22Rv1 (cell line): ENCODE data around the gene RAB34.

Source experiments
- H3K27ac ChIP-seq: fragments of 450-650 bp; 2 replicates; pipeline ENCODE4 v1.5.1; 2017
- ZFX ChIP-seq: fragments of 450-650 bp; IDR thresholded peaks from 2 replicates; pipeline ENCODE4 v1.6.1; 2017; ENCODE audit warnings: antibody characterized with exemption, borderline replicate concordance
- TF ChIP-seq, protein P1 (sequence below): fragments of 450-650 bp; IDR thresholded peaks from 2 replicates; pipeline ENCODE4 v1.5.1; 2017; ENCODE audit warnings: mild to moderate bottlenecking

The RAB34 gene

DNA sequence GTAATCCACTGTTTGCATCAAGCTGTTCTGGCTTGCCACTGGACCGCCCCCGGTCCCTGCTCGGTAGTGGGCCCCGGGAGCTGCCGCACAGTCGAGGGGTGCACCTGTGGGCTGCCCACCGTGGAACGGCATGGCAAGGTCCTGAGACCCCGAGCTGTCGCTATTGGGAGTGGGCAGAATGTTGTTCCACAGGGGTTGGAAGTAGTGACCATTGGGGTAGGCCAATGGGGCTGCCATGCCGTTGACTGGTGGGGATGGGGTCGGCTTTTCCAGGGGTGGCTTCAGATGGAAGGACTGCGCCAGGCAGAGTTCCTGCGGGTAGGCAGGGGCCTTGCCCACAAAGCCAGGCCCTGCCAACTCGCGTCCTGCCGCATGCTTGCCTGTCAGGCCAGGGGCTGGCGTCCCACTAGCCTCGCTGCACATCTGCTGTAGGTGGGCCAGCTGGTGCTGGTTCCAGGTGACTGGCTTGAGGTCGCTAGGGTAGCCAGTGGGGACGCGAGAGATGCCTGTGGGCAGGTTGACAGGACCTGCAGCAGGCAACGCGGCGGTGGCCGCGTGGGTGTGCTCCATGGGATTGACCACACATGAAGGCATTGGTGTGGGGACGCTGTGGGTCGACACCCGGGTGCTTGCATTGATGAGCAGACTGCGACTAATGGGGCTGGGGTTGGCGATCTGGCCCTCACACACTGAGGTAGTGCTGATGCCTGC, 40.9 kb upstream of the RAB34 start:
- TF ChIP-seq, protein P1, sequence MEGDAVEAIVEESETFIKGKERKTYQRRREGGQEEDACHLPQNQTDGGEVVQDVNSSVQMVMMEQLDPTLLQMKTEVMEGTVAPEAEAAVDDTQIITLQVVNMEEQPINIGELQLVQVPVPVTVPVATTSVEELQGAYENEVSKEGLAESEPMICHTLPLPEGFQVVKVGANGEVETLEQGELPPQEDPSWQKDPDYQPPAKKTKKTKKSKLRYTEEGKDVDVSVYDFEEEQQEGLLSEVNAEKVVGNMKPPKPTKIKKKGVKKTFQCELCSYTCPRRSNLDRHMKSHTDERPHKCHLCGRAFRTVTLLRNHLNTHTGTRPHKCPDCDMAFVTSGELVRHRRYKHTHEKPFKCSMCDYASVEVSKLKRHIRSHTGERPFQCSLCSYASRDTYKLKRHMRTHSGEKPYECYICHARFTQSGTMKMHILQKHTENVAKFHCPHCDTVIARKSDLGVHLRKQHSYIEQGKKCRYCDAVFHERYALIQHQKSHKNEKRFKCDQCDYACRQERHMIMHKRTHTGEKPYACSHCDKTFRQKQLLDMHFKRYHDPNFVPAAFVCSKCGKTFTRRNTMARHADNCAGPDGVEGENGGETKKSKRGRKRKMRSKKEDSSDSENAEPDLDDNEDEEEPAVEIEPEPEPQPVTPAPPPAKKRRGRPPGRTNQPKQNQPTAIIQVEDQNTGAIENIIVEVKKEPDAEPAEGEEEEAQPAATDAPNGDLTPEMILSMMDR, result no peak
- TF ChIP-seq ZFX, result no peak

DNA sequence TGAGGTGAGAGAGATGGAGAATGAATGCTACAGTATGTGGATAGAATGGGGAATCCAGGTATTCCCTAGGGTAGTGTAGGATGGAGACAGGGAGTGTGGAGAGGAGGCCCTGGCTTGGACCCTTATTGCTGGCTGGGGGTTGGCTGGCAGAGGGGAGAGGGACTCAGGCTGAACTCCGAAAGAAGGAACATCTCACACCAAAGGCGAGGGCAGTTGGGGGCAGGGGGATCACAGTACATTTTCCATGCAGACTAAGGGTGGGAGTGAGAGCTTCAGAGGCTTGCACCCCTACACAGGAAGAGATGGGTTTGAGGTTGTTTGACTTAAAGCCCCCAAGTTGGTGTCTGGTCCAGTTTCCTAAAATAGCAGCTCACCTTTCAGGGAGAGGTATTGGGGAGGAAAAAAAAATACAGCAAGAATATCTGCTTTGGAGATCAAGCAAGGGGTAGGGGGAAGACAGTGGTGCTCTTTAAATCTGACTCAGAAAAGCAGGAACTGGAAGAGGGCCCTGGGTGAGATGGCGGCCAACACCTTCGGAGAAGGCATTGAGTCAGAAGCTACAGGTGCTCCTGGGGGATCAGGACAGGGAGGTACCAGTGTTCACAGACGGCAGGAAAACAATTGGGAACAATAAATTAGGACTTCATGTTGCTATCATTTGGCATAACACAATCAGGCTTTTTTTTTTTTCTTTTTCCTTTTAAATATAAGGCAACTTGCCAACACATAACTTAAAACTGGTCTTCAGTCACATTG, 38.6 kb upstream of the RAB34 start:
- peak overlapping the region; percentile 48 for H3K27ac ChIP-seq
- TF ChIP-seq, protein P1, result no peak
- no peak for TF ChIP-seq ZFX

More for the DNA sequence above, 40.9 kb upstream of the RAB34 start:
- peak overlapping the region; percentile 48 for H3K27ac ChIP-seq

DNA sequence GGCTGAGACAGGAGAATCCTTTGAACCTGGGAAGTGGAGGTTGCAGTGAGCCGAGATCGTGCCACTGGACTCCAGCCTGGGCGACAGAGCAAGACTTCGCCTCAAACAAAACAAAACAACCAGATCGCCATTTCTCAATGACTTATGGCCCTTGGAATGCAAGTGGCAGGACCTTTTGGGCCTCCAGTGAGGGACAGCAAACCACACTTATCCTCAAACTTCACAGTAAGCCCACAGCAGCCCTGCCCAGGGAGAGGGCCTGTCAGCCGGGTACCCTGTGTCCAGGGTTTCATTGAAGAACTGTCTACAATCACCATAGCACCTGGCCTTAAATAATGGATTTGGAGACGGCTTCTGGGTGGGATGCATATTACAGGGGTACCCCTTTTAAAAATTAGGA, 37.8 kb upstream of the RAB34 start:
- no peak for TF ChIP-seq ZFX
- TF ChIP-seq, protein P1, result no peak
- peak overlapping the region; percentile 48 for H3K27ac ChIP-seq

DNA sequence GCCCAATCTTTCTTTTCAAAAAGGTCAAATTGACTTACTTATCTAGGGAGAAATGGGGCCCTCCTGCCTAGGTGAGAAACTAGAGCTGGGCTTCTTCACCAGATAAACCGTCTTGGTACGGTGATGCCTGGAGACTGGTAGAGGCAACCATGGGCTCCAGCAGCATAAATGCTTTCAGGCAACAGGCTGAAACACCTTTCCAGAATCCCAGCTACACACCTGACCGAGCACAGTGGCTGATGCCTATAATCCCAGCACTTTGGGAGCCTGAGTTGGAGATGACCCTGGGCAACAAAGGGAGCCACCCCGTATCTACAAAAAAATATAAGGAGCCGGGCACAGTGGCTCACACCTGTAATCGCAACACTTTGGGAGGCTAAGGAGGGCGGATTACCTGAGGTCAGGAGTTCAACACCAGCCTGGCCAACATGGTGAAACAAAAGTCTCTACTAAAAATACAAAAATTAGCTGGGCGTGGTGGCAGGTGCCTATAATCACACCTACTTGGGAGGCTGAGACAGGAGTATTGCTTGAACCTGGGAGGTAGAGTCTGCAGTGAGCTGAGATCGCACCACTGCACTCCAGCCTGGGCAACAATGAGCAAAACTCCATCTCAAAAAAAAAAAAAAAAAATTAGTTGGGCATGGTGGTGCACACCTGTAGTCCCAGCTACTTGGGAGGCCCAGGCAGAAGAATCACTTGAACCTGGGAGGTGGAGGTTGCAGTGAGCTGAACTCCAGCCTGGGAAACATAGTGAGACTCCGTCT, 34.1 kb upstream of the RAB34 start:
- TF ChIP-seq, protein P1, result no peak
- no peak for TF ChIP-seq ZFX
- H3K27ac ChIP-seq, result peak overlapping the region; percentile 96

DNA sequence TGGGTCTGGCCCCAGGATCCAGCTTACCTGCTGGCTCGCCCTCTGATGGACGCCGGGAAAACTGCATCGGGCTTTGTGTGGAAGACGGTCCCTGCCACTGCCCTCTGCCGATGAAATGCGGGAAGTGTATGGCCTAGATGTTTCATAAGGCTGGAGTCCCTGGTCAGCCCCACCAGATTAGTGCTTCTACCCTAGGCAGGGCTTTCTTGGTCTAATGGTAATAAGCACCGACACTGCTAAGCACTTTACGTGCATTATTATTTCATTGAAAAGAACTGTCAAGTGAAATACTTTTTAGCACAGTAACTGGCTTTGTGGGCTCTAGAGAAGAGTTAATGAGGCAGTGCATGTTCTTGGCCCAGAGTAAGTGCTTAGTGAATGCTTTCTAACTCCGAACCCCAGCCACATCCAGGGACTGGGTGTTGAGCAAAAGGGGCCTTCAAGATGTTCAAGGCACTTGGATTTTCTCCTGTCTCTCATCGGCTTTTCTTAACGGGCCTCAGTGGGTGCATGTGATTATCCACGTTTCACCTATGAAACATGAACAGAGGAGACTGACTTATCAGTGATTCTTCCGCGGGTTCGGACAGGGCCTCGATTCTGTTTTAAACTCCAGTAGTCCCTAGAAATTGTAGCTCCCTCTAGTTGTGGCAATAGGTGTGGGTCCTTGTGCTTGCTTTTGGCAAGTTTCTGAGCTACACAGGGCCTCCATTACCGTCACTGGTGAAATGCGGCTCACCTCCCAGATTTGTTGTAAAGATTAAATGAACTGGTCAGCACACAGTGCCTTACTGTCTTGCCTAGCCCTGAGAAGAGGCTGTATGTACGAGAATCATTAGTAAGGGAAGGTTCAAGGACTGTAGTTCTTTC, 32.7 kb upstream of the RAB34 start:
- peak overlapping the region; percentile 96 for H3K27ac ChIP-seq
- TF ChIP-seq, protein P1, result peak; percentile 99
- no peak for TF ChIP-seq ZFX

DNA sequence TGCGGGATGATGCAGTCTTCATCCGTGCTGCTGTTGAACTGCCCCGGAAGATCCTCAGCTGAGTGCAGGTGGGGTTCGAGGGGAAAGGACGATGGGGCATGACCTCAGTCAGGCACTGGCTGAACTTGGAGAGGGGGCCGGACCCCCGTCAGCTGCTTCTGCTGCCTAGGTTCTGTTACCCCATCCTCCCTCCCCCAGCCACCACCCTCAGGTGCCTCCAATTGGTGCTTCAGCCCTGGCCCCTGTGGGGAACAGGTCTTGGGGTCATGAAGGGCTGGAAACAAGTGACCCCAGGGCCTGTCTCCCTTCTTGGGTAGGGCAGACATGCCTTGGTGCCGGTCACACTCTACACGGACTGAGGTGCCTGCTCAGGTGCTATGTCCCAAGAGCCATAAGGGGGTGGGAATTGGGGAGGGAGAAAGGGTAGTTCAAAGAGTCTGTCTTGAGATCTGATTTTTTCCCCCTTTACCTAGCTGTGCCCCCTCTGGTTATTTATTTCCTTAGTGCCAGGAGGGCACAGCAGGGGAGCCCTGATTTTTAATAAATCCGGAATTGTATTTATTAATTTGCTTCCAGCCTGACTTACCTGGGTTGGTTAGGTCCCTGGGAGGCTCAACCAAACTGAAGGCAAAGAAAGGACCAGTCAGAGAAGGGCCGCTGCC, 32.0 kb upstream of the RAB34 start:
- peak overlapping the region; percentile 96 for H3K27ac ChIP-seq
- TF ChIP-seq ZFX, result no peak
- TF ChIP-seq, protein P1, result no peak
